G401.6 (cell line): ENCODE data around the gene TNS1.
"Not testable (repeated sequence)": the region's sequence is repeated elsewhere in the genome, so short reads cannot be mapped to it uniquely, and the experiment has no call there.

ENCODE experiments used
- FAIRE-seq: peaks from 2 replicates; lab custom pipeline; 2012; peaks lifted over from hg19 to GRCh38; lab: Jason Lieb, UNC

The TNS1 gene

DNA sequence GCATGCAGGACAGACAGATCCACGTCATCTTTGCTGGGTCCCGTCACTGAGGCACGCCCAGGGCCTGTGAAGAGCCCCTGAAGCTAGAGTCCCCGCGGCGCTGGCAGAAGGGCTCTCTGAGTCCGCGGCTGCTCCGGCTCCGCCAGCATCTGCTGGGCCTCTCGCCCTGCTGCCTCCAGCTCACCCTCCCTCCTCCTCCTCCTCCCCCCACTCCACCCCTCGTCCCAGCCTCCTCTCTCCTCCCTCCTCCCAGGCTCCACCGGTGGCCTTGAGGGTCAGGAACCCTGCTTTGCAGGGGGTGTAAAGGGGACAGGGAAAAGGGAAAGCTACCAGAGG lies at the start of gene TNS1:
Gene TNS1, minus strand, starts transcription at position 151 of the 336 bp plus-strand sequence. Its CDS starts 123 bp downstream, at position 28.
- FAIRE-seq: no peak

DNA sequence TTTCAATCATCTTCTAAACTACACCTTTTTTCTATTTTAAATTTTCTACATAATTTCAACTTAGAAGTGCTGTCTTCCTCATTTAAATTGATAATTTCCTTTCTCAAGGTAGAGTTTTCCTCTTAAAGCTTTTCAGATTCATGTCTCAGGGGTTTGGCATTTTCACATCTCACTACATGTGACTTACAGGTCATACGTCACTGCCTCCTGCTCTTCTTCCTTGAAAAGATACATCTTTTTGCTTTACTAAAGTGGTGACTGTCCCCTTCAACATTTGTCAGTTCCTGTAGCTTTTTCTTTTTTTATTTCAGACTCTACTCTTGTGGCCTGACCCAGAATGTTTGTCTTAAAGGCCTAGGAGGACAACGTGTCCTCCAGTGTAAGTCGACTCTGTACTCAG lies 49.1 kb upstream of the TNS1 start:
- no peak for FAIRE-seq

DNA sequence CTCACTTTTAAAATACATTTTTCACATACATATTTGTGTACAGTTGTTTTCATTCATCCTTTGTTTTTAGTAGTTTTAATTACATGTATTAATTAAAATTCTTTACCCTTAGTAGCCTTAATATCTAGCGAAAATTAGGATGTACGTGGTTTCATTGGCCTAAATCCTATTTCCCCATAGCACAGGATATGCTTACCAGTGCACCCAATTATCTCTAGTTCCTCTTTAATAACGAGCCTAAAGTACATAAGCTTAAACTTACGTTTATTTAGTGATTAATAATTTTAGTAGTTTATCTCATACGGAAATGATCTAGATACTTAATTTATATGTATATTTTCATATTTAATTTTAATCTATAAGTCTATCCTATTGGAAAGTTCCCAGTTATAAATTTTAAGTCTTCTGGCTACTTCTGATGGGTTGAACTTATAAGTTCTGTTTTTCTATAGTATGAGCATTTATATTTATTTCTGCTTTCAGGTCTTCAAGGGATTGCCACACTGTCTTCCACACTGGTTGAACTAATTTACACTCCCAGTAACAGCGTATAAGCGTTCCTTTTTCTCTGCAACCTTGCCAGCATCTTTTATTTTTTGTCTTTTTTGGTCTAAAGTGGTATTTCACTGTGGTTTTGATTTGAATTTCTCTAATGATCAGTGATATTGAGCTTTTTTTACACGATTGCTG lies 44.9 kb upstream of the TNS1 start:
- FAIRE-seq: no peak

DNA sequence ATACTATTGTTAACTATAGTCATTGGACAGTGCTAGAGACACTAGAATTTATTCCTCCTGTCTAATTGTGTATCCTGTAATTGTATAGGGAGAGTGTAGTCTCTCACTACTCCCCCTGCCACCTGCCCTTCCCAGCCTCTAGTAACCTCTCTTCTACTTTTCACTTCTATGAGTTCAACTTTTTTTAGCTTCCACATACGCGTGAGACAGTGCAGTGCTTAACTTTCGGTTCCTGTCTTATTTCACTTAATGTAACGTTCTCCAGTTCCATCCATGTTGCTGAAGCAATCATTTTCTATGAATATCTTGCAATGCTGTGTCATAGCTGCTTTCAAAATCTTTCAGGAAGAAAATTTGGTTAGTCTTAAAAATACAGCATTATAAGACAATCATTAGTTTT lies 43.4 kb upstream of the TNS1 start:
- FAIRE-seq: no peak

DNA sequence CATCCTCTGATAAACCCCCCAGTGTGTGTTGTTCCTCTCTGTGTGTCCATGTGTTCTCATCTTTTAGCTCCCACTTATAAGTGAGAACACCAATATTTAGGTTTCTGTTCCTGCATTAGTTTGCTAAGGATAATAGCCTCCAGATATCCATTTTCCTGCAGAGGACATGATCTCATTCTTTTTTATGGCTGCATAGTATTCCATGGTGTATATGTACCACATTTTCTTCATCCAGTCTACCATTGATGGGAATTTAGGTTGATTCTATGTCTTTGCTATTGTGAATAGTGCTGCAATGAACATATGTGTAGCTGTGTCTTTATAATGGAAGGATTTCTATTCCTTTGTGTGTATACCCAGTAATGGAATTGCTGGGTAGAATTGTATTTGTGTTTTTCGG lies 41.8 kb upstream of the TNS1 start:
- not testable (repeated sequence) for FAIRE-seq

DNA sequence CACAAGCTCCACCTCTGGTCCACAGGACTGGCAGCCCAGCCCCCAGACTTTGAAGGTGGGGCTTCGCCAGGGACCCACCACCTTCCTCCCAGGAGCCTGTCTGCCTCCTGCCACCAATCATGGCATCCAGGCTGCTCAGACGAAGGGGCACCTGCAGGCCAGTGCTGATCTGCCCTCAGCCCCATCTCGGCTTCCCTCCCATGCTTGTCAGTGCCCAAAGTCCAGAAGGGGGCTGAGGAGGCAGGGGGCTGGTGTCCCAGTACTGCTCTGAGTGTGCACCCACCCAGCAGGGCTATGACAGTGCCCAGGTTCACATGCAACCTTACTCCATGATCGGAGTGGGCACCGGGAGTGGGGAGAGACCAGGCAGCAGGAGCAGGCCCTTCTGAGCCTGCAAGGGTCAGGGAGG lies 40.9 kb upstream of the TNS1 start:
- FAIRE-seq: no peak

DNA sequence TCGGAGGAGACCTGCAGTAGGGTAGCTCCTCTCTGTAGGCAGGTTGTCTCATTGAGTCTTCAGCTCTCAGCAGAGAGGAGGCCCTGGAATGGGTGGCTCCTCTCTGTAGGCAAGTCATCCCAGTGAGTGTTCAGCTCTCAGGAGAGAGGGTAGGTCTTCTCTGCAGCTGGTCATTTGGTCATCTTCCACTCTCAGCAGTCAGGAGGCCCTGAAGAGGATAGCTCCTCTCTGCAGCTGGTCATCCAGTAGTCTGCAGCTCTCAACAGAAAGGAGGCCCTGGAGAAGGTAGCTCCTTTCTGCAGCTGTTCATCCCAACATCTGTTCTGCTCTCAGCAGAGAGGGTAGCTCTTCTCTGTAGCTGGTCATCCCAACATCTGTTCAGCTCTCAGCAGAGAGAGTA lies 40.3 kb upstream of the TNS1 start:
- FAIRE-seq: no peak

DNA sequence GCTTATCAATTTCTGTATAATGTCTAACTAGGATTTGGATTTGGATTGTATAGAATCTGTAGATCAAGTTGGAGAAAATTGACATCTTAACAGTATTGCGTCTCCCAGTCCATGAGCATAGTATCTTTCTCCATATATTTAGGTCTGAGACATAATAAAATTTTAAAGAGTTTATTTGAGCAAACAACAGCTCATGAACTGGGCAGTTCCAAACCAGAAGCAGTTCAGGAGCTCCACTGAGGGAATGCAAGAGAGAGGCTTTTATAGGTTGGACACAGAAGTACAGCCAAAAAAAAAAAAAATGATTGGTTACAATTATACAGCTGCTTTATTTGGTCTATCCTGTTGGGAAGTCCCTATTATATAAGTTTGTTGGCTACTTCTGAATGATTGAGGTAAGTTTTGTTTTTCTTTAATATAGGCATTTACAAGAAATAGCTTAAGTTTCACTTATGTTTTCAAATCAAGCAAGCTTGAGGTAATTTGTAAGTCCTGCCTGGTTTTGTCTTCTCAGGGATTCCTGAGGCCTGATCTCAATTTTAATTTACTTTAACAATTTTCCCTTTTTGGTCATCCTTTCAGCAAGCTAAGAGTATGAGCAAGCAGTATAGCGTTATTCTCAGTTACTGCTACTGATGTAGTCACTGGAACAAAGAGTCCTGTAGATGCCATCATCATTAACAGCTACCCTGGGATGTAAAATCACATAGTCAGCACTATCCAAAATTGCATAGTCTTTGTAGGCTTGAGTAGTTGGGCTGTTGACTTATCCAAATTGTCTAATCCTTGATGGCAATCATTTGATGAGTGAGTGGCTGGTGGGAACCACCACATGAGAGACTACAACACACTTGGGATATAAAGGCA lies 38.7 kb upstream of the TNS1 start:
- FAIRE-seq: no peak

DNA sequence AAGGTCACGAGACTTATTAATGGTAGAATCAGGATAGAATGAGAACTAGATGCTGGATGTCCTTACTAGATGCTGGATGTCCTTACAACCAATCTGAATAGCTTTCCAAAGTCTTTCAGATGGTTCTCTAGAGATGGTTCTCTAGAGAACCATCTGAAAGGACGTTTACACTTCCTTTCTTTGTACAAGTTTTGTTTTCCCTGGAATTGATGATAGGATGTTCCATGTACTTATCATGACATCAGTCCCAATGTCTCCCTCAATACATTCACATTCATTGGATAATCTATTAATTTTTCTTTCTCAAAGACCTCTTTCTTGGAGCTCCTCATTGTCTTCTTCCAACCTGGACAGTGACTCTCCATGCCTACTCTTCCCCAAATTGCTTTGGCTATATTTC lies 38.1 kb upstream of the TNS1 start:
- no peak for FAIRE-seq

DNA sequence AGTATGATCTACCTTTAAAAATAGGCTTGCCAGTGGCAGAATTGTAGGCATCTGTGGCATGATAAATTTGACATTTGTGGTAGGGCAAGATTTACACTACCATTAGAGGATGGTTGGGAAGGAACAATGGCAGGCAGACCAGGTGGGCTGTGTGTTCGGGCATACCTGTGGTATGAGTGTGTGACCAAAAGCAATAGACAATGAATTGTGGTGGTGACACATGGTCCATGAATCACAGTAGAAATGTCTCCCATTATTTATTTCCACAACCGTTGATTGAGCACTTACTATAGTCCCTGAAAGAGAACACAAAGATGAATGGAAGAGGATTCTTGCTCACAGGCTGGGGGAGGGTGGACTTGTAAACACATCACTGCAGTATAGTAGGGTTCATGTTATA lies 36.4 kb upstream of the TNS1 start:
- FAIRE-seq: no peak

DNA sequence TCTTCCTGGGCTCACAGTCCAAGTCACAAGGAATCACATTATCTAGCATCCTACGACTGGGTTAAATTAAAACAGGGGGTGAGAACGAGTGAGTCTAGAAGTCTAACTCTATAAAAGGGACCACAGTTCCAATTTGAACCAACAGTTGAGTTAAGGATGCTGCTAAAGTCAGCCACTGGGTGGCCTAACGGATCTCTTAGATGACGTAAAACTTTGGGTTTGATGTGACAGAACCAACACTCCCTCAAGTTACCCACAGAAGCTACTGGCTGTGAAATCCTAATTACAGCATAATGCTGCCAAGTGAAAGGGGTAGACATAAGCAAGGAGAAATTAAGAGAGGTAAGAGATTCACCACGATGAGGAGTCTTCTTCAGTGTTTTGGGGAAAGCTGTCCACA lies 33.6 kb upstream of the TNS1 start:
- FAIRE-seq: no peak

DNA sequence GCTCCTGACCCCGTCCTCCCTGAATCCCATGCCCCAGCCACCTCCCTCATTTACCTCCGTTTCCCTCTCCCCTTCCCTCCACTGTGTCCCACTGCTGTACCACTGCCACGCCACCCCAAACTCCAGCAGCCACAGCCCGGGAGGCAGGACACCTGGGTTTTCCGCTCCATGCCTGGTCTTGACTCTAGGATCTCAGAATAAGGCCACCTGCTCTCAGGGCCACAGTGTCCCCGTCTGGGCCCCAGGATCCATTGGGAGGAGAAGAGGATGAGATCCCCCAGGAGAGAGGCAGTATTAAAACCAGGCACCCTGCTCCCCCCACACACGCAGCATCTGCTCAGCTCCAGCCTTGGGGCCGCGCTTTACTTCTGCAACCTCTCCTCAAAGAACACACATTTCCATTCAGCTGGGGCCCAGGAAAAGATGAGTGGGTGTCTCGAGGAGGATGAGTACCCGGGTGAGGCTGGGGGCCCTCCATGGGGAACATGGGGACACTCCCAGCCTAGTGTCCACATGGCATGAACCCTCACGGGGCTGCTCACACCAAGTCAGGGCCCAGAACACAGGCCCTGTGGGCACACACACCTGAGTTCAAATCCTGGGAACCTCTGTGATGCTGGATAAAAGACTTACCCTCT lies 32.8 kb upstream of the TNS1 start:
- FAIRE-seq: no peak

DNA sequence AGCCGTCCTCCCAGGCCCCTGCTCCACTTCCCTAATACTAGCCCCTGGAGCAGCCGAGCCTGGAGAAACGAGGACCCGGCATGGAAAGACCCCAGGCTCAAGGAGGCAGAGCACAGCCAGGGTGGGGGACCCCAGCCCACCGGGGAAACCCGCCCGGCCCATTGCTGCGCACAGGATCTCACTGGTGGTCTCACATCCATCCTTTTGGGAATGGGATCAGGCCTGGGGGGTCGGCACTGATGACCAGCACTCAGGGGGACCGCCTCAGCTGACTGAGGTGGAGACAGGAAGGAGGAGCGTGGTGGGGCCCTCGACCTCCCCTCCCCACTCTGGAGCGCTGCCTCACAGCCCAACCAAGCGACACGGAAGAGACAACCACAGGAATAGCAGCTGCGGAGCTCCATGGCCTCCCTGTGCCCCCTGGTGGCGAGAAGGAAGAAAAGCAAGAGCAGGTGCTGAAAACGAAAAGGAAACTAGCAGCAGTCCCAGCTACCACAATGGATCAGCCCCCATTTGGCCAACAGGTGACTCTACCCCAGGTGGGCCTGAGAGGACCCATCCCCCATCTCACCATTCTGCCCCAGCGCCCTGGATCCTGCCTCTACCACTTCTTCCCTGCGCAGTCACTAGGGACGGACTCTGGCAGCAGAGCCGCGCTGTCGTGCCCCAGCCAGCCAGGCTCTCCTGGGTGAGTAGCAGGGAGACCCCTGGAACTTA lies 31.9 kb upstream of the TNS1 start:
- not testable (repeated sequence) for FAIRE-seq

DNA sequence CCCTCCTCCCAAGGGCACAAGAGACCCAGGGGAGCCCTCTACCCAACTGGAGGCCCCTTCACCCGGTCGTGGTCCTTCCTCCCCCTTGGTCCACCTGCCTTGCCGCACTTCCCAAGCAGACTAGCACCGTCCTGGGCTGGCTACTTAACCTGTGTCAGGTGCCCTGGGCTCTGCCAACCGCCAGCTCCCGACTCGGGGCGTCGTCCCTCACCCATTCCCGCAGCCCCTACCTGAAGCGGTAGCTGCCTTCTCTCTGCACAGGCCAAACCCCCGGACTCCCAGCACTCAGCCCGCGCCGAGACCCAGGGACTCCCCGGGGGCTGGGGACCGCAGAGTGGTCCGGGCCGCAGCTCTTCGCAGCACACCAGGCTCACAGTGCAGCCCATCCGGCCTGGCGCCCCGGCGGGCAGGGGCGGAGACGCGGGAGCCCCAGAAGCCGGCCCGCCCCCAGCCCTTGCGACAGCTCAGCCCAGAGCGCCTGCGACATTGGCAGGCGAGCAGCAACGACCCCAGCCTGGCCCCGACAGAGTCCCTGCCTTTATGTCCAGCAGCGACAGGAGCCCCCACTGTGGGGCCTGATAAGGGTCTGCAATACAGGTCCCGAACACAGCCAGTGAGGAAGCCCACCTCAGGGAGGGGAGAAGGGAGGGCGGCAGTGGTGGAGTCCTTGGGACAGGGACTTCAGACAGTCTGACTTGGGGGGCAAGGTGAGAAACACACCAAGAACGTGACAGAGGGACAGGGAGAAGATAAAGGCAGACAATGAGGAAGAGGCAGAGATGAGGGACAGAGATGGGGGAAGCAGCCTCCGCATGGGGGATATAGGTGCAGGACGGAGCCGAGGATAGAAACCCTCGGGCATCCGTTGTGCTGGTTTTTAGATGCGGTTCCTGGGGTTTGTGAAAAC lies 31.0 kb upstream of the TNS1 start:
- FAIRE-seq: no peak

DNA sequence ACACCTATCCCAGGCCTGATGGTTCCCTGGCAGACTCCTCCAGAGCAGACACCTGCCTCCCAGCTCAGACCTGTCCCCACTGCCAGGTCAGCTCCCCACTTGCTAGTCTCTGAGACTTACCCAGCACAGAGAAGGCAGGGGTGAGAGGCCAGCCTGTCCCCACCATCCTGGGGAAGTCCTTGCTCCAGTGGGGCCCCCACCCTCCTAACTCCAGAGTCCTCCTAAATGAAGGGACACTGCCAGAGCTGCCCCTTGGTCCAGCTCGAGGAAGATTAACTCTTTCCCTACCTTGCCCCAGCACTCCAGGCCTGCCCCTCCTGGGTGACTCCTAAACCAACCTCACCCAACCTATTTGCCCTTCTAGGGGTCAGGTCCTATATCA lies 30.4 kb upstream of the TNS1 start:
- no peak for FAIRE-seq

DNA sequence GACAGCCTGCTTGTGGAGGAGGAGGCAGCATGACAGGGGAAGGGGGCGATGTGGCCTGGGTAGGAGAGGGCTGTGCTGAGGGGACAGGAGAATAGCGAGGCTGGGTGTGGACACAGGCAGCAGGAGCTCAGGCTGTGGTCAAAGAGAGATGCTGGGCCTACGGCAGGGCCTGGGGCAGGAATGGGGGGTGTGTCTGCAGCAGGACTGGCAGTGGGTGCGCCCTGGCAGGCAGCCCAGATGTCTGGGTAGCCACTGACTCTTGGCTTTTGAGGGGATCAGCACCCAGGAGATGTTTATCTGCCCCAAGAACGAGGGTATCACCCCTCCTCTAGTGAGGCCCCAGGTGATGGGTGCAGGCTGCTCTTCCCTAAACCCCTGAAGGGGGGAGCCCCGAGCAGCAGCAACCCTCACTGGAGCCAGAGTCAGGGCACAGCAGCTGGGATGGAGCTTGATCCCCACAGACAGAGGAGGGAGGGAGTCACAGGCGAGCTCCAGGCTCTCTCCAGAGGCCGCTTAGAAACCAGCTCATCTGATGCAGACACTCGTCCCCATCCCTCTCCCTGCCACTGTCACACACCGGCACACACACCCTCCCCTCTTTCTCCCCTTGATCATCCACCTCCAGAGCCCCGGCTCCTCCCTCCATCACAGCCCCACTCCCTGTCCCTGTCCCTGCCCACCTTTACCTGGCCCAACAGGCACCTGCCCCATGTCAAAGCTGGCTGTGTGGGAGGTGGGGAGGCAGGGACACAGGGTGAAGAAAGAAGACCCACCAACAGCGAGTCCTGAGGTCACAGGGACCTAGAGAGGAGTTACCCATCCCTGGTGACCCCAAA lies 29.8 kb upstream of the TNS1 start:
- no peak for FAIRE-seq

DNA sequence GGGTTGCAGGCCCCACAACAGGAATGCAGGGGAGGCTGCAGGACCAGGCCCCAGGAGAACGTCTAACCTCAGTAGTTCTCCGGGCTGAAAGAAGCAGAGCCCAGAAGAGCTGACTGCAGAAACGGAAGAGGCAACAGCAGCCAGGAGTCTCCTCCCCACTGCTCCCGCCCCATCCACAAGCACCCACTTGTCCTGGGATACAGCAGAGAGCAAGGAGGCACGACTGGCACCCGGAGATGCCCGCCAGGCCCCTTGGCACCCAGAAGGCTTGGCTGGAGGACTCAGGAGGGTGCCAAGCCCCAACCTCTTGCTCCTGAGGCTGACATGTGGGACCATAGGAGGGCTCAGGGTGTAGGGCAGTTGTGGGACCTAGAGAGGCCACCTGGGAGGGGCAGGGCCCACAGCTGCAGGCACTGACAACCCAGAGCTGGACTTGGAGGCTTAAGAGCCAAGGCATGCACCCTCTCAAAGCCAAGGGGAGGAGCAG lies 29.0 kb upstream of the TNS1 start:
- FAIRE-seq: no peak

DNA sequence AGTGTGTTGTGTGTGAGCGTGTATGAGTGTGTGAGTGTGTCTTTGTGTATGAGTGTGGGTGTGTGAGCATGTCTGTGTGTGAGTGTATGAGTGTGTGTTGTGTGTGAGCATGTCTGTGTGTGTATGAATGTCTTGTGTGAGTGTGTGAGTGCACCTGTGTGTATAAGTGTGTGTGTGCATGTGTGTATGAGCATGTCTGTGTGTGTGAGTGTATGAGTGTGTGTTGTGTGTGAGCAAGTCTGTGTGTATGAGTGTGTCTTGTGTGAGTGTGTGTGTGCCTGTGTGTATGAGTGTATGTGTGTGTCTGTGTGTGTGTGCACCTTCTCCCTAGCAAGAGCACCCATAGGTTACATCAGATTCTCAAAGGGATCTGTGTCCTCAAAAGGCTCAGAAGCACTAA lies 28.5 kb upstream of the TNS1 start:
- no peak for FAIRE-seq

DNA sequence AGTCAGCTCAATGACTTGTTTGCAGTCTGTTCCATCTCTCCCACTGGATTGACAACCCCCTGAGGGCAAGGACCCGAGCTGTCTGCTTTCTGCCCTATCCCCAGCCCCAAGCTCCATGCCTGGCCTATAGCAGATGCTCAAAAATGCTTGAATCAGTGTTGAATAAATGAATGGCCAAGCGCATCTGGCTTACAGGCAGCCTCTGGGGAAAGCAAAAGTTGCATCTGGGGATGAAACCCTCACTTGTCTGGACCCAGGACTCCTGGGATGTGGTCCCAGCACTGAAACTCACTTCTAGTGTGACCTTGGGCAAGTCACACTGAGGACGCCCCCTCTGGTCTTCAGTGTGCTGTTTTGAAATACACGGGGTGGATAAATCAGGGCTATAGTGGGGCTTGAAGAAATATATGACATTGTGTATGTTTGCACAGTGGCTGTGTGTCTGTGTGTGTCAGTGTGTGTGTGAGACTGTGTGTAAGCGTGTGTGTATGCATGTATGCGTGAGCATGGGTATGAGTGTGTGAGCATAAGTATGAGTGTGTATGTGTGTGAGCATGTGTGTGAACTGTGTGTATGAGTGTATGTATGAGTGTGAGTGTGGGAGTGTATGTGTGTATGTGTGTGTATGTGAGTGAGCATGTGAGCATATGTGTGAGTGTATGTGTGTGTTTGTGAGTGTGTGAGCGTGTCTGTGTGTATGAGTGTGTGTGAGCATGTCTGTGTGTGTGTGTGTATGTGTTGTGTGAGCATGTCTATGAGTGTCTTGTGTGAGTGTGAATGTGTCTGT lies 27.8 kb upstream of the TNS1 start:
- no peak for FAIRE-seq
